Lower lobe of right lung (tissue), 1 donor: ENCODE results near the gene NOP14. TPM values are rescaled to one million over a fixed set of nuclear protein-coding genes. Genes with fewer than 3 reads are reported as not detected.

Experiments
- total RNA-seq: library from RNA; stranded (reverse); fragmentation: NEBNext Ultra II Directional; extraction: Animal tissue kit (Norgen Biotek cat#: 25700); gene quantifications from one replicate; pipeline ENCODE4 v1.2.1, GENCODE V29; 2021
- donor health status: DM: no; HTN: yes; CAD: no; lungs with severe emphysema.

Gene NOP14
- total RNA-seq, 1 donor from 2014 or later: 20.7 TPM

Other genes starting within 250 kb of the NOP14 start
- gene TNIP2, start 207.1 kb downstream of the NOP14 start, total RNA-seq: 36.7 TPM
- gene SH3BP2, start 170.3 kb downstream of the NOP14 start, total RNA-seq: 102 TPM
- gene ADD1, start 119.6 kb downstream of the NOP14 start, total RNA-seq: 279 TPM
- 7.1 TPM for gene GRK4, start 165 bp upstream of the NOP14 start, total RNA-seq
- not detected for gene HTT-AS, start 111.1 kb upstream of the NOP14 start, total RNA-seq
- 73.1 TPM for gene HTT, start 111.3 kb upstream of the NOP14 start, total RNA-seq